Measurements from ENCODE around the gene LRPAP1. TPM values are rescaled to one million over a fixed set of nuclear protein-coding genes. Genes with fewer than 3 reads are reported as not detected.
A peak's percentile ranks its signal among the peaks of the same experiment; 100 is the strongest.

Gene LRPAP1
- total RNA-seq, 2 donors from 2014 or later, result 256 to 321 TPM

GRCh38 chr4:3530663-3531254, 1.5 kb downstream of the LRPAP1 start:
- Histone ChIP-seq H3K4me1 (peaks cover 0 to 26% of the 10 kb centered on the region in 2 donors), H3K9me3 (no peaks in the 10 kb centered on the region), H3K27me3 (no peaks in the 10 kb centered on the region), H3K4me3 (peak overlapping the region; percentile 95 to 97), H3K27ac (peak overlapping the region in 1 of 2 donors; percentile 84), H3K36me3 (peaks cover 18% of the 10 kb centered on the region)
- no peak for TF ChIP-seq CTCF (IDR thresholded peaks at IDR 0.05)
- DNase-seq (ENCODE audit: low spot score), result no peak

- Histone ChIP-seq H3K9me3 (no peaks in the 10 kb centered on the region), H3K4me3 (no peak overlapping the region), H3K27me3 (no peaks in the 10 kb centered on the region), H3K27ac (no peak overlapping the region), H3K4me1 (peaks cover 0 to 26% of the 10 kb centered on the region in 2 donors), H3K36me3 (peaks cover 19% of the 10 kb centered on the region)
- TF ChIP-seq CTCF (IDR thresholded peaks at IDR 0.05), result no peak
- no peak for DNase-seq (ENCODE audit: low spot score)
These were observed 2.2 kb downstream of the LRPAP1 start for GRCh38 chr4:3530051-3530450.

- no peak overlapping the region for H3K27ac ChIP-seq
- peaks cover 26% of the 10 kb centered on the region for H3K36me3 ChIP-seq
- H3K4me1 ChIP-seq, result peaks cover 0 to 26% of the 10 kb centered on the region in 2 donors
These were observed 2.9 kb downstream of the LRPAP1 start for GRCh38 chr4:3529363-3529762.

GRCh38 chr4:3527914-3528876, 4.0 kb downstream of the LRPAP1 start:
- H3K4me1 ChIP-seq, result peaks cover 0 to 25% of the 10 kb centered on the region in 2 donors
- peaks cover 37% of the 10 kb centered on the region for H3K36me3 ChIP-seq

More at GRCh38 chr4:3529363-3529762, 2.9 kb downstream of the LRPAP1 start:
- H3K4me3 ChIP-seq, result no peak overlapping the region
- no peaks in the 10 kb centered on the region for H3K27me3 ChIP-seq
- no peak for DNase-seq (ENCODE audit: low spot score)
- H3K9me3 ChIP-seq, result no peaks in the 10 kb centered on the region
- no peak for TF ChIP-seq CTCF (IDR thresholded peaks at IDR 0.05)

More at GRCh38 chr4:3527914-3528876, 4.0 kb downstream of the LRPAP1 start:
- no peaks in the 10 kb centered on the region for H3K9me3 ChIP-seq
- no peak for DNase-seq (ENCODE audit: low spot score)
- no peak overlapping the region for H3K4me3 ChIP-seq
- H3K27me3 ChIP-seq, result no peaks in the 10 kb centered on the region
- H3K27ac ChIP-seq, result no peak overlapping the region
- TF ChIP-seq CTCF (IDR thresholded peaks at IDR 0.05), result no peak
